GM10266 (cell line): ENCODE data around the gene WNK4.

Experiments
- DNase-seq: peaks from one replicate; pipeline ENCODE4 v3.0.0; 2012; ENCODE audit errors: extremely low spot score
- CTCF ChIP-seq: IDR thresholded peaks from 2 replicates; pipeline ENCODE4 v1.5.1; 2012; ENCODE audit warnings: mild to moderate bottlenecking, low read depth; ENCODE audit not compliant: control insufficient read depth, insufficient read depth; ENCODE audit errors: missing control alignments

The WNK4 gene

DNA sequence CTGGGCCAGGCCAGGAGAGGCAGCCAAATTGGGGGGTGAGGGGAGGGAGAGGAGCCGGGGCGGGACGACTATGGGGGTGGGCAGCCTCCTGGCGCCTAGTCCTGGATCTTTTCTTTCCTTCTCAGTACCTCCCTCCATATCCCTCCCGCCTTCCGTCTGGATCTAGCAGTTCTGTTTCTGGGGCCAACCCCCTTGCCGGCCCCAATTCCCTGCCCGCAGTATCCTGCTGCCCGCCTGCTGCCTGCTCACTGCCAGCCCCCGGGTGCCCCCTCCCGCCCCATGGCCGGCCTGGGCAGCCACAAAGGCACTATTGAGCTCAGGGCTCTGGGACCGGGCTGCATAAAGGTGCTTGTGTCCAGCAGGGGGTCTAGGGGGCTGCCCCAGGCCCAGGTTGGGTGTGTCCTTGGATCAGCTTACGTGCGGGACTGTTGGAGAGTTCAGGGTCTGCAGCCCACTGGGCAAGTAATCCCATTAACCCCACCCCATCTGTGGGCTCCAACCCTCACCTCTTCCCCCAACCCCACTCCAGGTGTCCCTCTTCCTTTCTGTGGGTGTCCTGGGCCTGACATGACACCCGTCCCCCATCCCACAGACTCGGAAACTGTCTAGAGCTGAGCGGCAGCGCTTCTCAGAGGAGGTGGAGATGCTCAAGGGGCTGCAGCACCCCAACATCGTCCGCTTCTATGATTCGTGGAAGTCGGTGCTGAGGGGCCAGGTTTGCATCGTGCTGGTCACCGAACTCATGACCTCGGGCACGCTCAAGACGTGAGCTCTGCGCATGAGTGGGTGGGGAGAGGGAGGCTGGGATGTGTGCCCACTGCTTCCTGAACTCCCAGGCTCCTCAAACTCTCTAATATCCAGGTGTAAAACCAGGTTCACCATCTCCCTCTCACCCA lies 2.0 kb downstream of the WNK4 start:
- TF ChIP-seq CTCF, result no peak
- peak; percentile 32 for DNase-seq

GRCh38 chr17:42783062-42783790 lies 2.8 kb downstream of the WNK4 start:
- no peak for TF ChIP-seq CTCF
- no peak for DNase-seq

DNA sequence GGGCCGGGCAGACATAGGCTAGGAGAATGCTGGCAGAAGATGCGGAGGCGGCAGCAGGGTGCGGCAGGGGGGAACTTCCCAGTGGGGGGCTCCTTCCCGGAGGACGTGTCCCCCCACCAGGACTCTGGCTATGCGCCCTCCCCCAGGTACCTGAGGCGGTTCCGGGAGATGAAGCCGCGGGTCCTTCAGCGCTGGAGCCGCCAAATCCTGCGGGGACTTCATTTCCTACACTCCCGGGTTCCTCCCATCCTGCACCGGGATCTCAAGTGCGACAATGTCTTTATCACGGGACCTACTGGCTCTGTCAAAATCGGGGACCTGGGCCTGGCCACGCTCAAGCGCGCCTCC lies 3.4 kb downstream of the WNK4 start:
- TF ChIP-seq CTCF, result no peak
- DNase-seq, result no peak

DNA sequence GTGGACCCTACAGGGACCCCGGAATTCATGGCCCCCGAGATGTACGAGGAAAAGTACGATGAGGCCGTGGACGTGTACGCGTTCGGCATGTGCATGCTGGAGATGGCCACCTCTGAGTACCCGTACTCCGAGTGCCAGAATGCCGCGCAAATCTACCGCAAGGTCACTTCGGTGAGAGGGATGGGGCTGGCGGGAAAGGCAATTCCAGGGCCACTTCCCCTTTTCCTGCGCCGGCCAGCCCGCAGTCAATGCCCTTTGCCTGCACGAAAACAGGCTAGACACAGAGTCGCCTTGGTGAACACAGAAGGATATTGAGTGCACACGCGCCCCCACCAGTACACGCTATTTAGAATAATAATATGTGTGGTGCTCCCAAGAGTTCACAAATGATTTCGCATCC lies 4.0 kb downstream of the WNK4 start:
- TF ChIP-seq CTCF, result no peak
- no peak for DNase-seq

GRCh38 chr17:42784811-42785592 lies 4.6 kb downstream of the WNK4 start:
- no peak for DNase-seq
- no peak for TF ChIP-seq CTCF

DNA sequence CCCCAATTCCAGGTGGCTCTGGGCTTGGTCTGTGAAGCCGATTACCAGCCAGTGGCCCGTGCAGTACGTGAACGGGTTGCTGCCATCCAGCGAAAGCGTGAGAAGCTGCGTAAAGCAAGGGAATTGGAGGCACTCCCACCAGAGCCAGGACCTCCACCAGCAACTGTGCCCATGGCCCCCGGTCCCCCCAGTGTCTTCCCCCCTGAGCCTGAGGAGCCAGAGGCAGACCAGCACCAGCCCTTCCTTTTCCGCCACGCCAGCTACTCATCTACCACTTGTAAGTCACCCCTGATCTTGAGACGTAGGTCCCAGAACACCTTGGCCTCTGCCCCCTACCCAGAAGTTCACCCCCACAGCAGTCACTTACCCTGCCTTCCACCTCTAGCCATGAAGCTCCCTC lies 6.9 kb downstream of the WNK4 start:
- no peak for TF ChIP-seq CTCF
- no peak for DNase-seq
